Measurements from ENCODE around the gene FAM181B.

GRCh38 chr11:82776377-82776776, 42.7 kb upstream of the FAM181B start:
- TF ChIP-seq, protein P1, sequence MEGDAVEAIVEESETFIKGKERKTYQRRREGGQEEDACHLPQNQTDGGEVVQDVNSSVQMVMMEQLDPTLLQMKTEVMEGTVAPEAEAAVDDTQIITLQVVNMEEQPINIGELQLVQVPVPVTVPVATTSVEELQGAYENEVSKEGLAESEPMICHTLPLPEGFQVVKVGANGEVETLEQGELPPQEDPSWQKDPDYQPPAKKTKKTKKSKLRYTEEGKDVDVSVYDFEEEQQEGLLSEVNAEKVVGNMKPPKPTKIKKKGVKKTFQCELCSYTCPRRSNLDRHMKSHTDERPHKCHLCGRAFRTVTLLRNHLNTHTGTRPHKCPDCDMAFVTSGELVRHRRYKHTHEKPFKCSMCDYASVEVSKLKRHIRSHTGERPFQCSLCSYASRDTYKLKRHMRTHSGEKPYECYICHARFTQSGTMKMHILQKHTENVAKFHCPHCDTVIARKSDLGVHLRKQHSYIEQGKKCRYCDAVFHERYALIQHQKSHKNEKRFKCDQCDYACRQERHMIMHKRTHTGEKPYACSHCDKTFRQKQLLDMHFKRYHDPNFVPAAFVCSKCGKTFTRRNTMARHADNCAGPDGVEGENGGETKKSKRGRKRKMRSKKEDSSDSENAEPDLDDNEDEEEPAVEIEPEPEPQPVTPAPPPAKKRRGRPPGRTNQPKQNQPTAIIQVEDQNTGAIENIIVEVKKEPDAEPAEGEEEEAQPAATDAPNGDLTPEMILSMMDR (IDR thresholded peaks at IDR 0.05; ENCODE audit: low read depth, low read length) = no peak
- no peak for TF ChIP-seq EZH2phosphoT487 (IDR thresholded peaks at IDR 0.05; ENCODE audit: low read depth)
